ENCODE results near the gene AVPR2.

- TF ChIP-seq SMC3 (IDR thresholded peaks at IDR 0.05; ENCODE audit: borderline replicate concordance, low read length) (no peak), TBL1XR1 (IDR thresholded peaks at IDR 0.05; ENCODE audit: low read depth, low read length) (no peak)
Observed at GRCh38 chrX:153945956-153946943, 41.8 kb downstream of the AVPR2 start.
